NCI-H345 (cell line): ENCODE data around the gene SLC27A1.
"Not testable (repeated sequence)": the region's sequence is repeated elsewhere in the genome, so short reads cannot be mapped to it uniquely, and the experiment has no call there.

Experiments used
- DNase-seq: peaks from one replicate; lab custom pipeline; 2025; lab: John Stamatoyannopoulos, UW

The SLC27A1 gene

DNA sequence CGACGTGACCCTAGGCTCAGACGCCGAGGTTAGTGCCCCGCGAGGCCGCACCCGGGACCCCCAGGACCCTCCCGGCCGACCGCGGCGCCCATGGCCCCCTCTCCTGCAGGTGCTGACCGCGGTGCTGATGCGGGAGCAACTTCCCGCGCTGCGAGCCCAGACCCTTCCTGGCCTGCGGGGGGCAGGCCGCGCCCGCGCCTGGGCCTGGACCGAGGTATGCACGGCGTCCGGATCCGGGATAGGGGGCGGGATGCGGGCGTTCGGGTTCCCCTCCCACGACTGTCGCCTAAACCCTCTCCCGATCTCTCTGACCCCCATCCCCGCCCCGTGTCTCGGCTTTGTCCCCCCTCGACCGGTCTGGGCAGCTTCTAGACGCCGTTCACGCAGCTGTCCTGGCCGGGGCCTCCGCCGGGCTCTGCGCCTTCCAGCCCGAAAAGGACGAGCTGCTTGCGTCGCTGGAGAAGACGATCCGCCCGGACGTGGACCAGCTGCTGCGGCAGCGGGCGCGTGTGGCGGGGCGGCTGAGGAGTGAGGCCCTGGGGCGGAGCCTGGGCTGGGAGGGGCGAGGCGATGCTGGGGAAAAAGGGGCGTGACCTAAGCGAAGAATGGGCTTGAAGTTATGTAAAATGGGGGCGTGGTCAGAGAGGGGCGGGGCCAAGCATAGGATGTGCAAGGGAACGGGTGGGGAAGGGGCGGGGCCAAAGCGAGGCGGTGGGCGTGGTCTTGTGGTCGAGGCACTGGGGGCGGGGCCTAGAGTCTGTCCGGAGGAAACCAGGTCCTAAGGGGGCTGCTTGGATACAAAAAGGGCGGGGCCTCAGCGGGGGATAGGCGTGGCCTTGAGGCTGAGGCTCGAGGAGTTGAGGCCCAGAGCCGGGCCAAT is 69.2 kb downstream of the SLC27A1 start:
- peak; percentile 94 for DNase-seq

DNA sequence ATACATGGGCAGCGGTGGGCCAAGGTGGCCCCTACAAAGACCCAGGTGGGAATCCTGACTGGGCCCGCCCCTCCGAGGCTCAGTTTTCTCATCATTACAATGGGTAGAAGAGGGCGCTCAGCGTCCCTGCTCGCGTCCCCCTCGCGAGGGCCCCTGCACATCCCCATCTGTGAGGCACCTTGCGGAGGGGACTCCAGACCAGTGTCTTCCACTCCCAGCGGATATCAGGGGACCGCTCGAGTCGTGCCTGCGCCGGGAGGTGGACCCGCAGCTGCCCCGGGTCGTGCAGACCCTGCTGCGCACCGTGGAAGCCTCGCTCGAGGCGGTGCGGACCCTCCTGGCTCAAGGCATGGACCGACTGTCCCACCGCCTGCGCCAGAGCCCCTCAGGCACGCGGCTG is 69.8 kb downstream of the SLC27A1 start:
- DNase-seq, result no peak

GRCh38 chr19:17541184-17541759 is 70.9 kb downstream of the SLC27A1 start:
- DNase-seq, result no peak

DNA sequence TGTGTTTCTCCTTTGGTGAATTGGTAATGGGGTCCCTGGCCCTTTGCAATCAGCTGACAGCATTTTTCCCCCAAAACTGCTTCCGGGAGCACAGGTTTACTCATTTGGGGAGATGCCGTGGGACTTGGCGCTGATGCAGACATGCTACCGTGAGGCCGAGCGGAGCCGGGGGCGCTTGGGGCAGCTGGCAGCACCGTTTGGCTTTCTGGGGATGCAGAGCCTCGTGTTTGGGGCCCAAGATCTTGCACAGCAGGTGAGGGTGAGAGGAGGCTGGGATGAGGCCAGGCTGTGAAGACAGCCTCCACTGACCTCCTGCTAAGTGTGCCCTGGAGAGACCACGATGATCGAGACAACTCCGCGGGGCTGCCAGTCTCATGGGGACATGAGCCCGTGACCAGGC is 71.7 kb downstream of the SLC27A1 start:
- DNase-seq, result no peak

- no peak for DNase-seq
These were observed 72.7 kb downstream of the SLC27A1 start for GRCh38 chr19:17542793-17543582.

GRCh38 chr19:17543986-17544385 is 73.7 kb downstream of the SLC27A1 start:
- no peak for DNase-seq

DNA sequence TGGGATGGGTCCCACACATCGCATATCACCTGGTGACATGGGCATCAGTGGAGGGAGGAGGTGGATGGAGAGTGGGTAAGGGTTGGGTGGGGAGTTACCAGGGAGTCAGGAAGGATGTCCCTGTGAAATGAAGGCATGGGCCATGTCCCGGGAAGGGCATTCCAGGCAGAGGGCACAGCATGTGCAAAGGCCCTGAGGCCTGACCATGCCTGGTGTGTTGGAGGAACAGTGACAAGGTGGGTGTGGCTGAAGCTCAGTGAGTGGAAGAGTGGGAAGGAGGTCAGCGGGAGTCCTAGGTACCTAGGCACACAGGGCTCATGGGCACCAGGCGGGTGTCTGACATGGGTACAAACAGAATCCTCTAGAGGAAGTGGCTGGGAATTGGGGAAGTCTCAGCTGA is 74.1 kb downstream of the SLC27A1 start:
- no peak for DNase-seq

DNA sequence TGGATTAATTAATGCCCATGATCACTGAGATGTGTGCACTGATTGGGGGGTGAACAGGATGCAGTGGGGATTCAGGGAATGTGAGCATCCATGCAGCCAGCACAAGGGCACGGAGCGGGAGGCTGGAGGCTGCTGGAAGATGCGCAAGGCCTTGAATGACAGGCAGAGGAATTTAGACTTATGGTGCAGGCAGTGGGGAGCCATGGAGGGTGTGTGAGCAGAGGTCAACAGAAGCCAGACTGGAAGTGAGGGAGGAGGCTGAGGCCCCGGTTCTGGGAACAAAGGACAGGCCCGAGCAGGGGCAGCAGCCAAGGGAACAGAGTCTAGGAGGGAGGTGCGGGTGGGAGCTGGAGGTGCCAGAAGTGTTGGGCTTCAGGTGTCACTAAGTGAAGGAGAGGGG is 77.8 kb downstream of the SLC27A1 start:
- DNase-seq, result no peak

- DNase-seq, result no peak
These were observed 78.9 kb downstream of the SLC27A1 start for GRCh38 chr19:17549085-17549740.

DNA sequence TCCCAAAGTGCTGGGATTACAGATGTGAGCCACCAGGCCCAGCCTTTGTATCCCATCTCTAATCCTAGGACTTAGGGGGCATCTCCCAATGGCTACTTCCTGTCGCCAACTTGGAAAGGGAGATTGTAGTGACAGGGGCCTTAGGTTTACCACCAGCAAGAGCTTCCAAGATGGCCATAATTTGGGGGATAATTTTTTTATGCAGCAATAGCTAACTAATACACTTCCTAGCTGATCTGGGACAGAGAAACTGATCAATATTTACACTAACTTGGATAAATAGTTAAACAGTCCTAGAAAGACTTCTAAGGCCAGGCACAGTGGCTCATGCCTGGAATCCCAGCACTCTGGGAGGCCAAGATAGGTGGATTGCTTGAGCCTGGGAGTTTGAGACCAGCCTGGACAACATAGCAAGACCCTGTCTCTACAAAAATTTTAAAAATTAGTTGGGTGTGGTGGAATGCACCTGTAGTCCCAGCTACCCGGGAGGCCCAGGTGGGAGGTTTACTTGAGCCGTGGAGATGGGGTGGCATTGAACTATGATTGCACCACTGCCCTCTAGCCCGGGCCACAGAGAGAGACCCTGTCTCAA is 79.8 kb downstream of the SLC27A1 start:
- no peak for DNase-seq

- not testable (repeated sequence) for DNase-seq
These were observed 82.4 kb downstream of the SLC27A1 start for GRCh38 chr19:17552735-17553134.

GRCh38 chr19:17553256-17553655 is 82.9 kb downstream of the SLC27A1 start:
- DNase-seq, result no peak

GRCh38 chr19:17554968-17555479 is 84.7 kb downstream of the SLC27A1 start:
- DNase-seq, result no peak

DNA sequence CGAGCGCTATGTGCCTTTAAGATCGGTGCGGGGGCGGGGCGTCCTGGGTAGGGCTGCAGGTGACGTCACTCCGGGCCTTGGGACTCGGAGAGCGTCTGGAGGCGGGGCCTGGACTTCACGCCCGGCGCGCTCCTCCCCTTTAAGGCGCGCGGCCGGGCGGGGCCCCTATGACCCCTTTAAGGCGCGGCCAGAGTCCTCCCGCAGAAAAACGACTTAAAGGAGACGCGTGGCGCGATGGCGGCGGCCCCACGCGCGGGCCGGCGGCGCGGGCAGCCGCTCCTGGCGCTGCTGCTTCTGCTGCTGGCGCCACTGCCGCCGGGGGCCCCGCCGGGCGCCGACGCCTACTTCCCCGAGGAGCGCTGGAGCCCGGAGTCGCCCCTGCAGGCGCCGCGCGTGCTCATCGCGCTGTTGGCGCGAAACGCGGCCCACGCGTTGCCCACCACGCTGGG is 85.2 kb downstream of the SLC27A1 start, which contains the start of gene COLGALT1:
Gene COLGALT1 (plus strand): TSS at position 170 of the 449 bp plus-strand sequence. CDS start 65 bp downstream, at position 235.
- DNase-seq, result peak; percentile 93
